ENCODE results near the gene PFKFB2. TPM values are rescaled to one million over a fixed set of nuclear protein-coding genes. Genes with fewer than 3 reads are reported as not detected.

PFKFB2 gene
- total and polyA plus RNA-seq, 4 experiments from 2014 or later: 0.40 to 1.9 (median 1.1) TPM

GRCh38 chr1:207059881-207060280, 6.8 kb downstream of the PFKFB2 start:
- Mint-ChIP-seq H3K27ac (no peak overlapping the region), H3K36me3 (peaks cover 2 to 18% of the 10 kb centered on the region in 2 donors)
- POLR2A ChIA-PET (ENCODE audit: partially characterized antibody): no interaction called here

GRCh38 chr1:207060596-207060995, 7.5 kb downstream of the PFKFB2 start:
- H3K4me3 Mint-ChIP-seq: no peak overlapping the region
- intact Hi-C loops (cut with micrococcal nuclease): no loop called here
- H3K36me3 Mint-ChIP-seq: peaks cover 2 to 18% of the 10 kb centered on the region in 2 donors
- no peaks in the 10 kb centered on the region for H3K9me3 Mint-ChIP-seq
- no peaks in the 10 kb centered on the region for H3K27me3 ChIP-seq (ENCODE audit: insufficient read depth, low read length)
- no peaks in the 10 kb centered on the region for H3K4me1 Mint-ChIP-seq
- POLR2A ChIA-PET (ENCODE audit: partially characterized antibody): no interaction called here
- CTCF ChIA-PET (ENCODE audit: partially characterized antibody): interaction anchor here (0.7 to 2.6 kb wide), 5 partner anchors 11 to 24 kb away, joined by 4 to 9 read pairs (median 5); no protein-coding TSS in a partner anchor
- H3K4me3 ChIP-seq (ENCODE audit: low read length in 2 of 2): no peak overlapping the region
- H3K27me3 Mint-ChIP-seq: no peaks in the 10 kb centered on the region
- DNase-seq: no peak
- H3K27ac Mint-ChIP-seq: peak overlapping the region in 1 of 7 donors; percentile 35
- H3K27ac ChIP-seq (ENCODE audit: low read depth, low read length): no peak overlapping the region
- no peaks in the 10 kb centered on the region for H3K4me1 ChIP-seq (ENCODE audit: insufficient read depth, low read length)
- no peaks in the 10 kb centered on the region for H3K36me3 ChIP-seq (ENCODE audit: insufficient read depth, low read length)
- no peaks in the 10 kb centered on the region for H3K9me3 ChIP-seq (ENCODE audit: control insufficient read depth in 1 of 2, low read length in 2 of 2)

More at GRCh38 chr1:207059881-207060280, 6.8 kb downstream of the PFKFB2 start:
- Mint-ChIP-seq H3K27me3 (no peaks in the 10 kb centered on the region), H3K4me3 (no peak overlapping the region), H3K9me3 (no peaks in the 10 kb centered on the region), H3K4me1 (peaks cover 0 to 2% (median 0%) of the 10 kb centered on the region in 4 donors)
- CTCF ChIA-PET (ENCODE audit: partially characterized antibody): interaction anchor here (0.7 to 2.6 kb wide), 4 partner anchors 10 to 24 kb away, joined by 4 to 9 read pairs (median 6); no protein-coding TSS in a partner anchor
- intact Hi-C loops (cut with micrococcal nuclease): no loop called here
- Histone ChIP-seq H3K9me3 (ENCODE audit: control insufficient read depth in 1 of 2, low read length in 2 of 2) (no peaks in the 10 kb centered on the region), H3K4me3 (ENCODE audit: low read length in 2 of 2) (no peak overlapping the region), H3K27me3 (ENCODE audit: insufficient read depth, low read length) (no peaks in the 10 kb centered on the region), H3K27ac (ENCODE audit: low read depth, low read length) (no peak overlapping the region), H3K4me1 (ENCODE audit: insufficient read depth, low read length) (no peaks in the 10 kb centered on the region), H3K36me3 (ENCODE audit: insufficient read depth, low read length) (no peaks in the 10 kb centered on the region)
- DNase-seq: no peak

- Histone ChIP-seq H3K27me3 (ENCODE audit: insufficient read depth, low read length) (no peaks in the 10 kb centered on the region), H3K4me3 (ENCODE audit: low read length in 2 of 2) (no peak overlapping the region)
Observed at GRCh38 chr1:207062058-207062457, 9.0 kb downstream of the PFKFB2 start.

GRCh38 chr1:207063014-207063413, 9.9 kb downstream of the PFKFB2 start:
- H3K4me1 ChIP-seq (ENCODE audit: insufficient read depth, low read length): no peaks in the 10 kb centered on the region
- no peaks in the 10 kb centered on the region for H3K4me1 Mint-ChIP-seq
- H3K27ac Mint-ChIP-seq: no peak overlapping the region
- H3K4me3 ChIP-seq (ENCODE audit: low read length in 2 of 2): no peak overlapping the region
- H3K9me3 Mint-ChIP-seq: no peaks in the 10 kb centered on the region
- CTCF ChIA-PET (ENCODE audit: partially characterized antibody): interaction anchor here (2.2 kb wide), 1 partner anchor 13 kb away, joined by 5 read pairs; no protein-coding TSS in a partner anchor
- no peak overlapping the region for H3K27ac ChIP-seq (ENCODE audit: low read depth, low read length)
- H3K9me3 ChIP-seq (ENCODE audit: control insufficient read depth in 1 of 2, low read length in 2 of 2): no peaks in the 10 kb centered on the region
- H3K36me3 Mint-ChIP-seq: peaks cover 2 to 18% of the 10 kb centered on the region in 2 donors
- no peak overlapping the region for H3K4me3 Mint-ChIP-seq
- POLR2A ChIA-PET (ENCODE audit: partially characterized antibody): no interaction called here
- H3K27me3 ChIP-seq (ENCODE audit: insufficient read depth, low read length): no peaks in the 10 kb centered on the region
- intact Hi-C loops (cut with micrococcal nuclease): no loop called here
- DNase-seq: no peak
- no peaks in the 10 kb centered on the region for H3K27me3 Mint-ChIP-seq
- no peaks in the 10 kb centered on the region for H3K36me3 ChIP-seq (ENCODE audit: insufficient read depth, low read length)

More at GRCh38 chr1:207062058-207062457, 9.0 kb downstream of the PFKFB2 start:
- Histone ChIP-seq H3K9me3 (ENCODE audit: control insufficient read depth in 1 of 2, low read length in 2 of 2) (no peaks in the 10 kb centered on the region), H3K27ac (ENCODE audit: low read depth, low read length) (no peak overlapping the region), H3K36me3 (ENCODE audit: insufficient read depth, low read length) (no peaks in the 10 kb centered on the region), H3K4me1 (ENCODE audit: insufficient read depth, low read length) (no peaks in the 10 kb centered on the region)
- no peak for DNase-seq
- H3K36me3 Mint-ChIP-seq: peaks cover 2 to 18% of the 10 kb centered on the region in 2 donors
- H3K27ac Mint-ChIP-seq: no peak overlapping the region
- H3K4me1 Mint-ChIP-seq: no peaks in the 10 kb centered on the region
- H3K4me3 Mint-ChIP-seq: no peak overlapping the region
- POLR2A ChIA-PET (ENCODE audit: partially characterized antibody): no interaction called here
- CTCF ChIA-PET (ENCODE audit: partially characterized antibody): interaction anchor here (1.1 kb wide), 1 partner anchor 9 kb away, joined by 3 read pairs; no protein-coding TSS in a partner anchor
- intact Hi-C loops (cut with micrococcal nuclease): no loop called here
- no peaks in the 10 kb centered on the region for H3K27me3 Mint-ChIP-seq
- no peaks in the 10 kb centered on the region for H3K9me3 Mint-ChIP-seq

GRCh38 chr1:207064561-207064960, 11.5 kb downstream of the PFKFB2 start:
- H3K27ac ChIP-seq (ENCODE audit: low read depth, low read length): no peak overlapping the region
- no peaks in the 10 kb centered on the region for H3K9me3 Mint-ChIP-seq
- H3K27me3 ChIP-seq (ENCODE audit: insufficient read depth, low read length): no peaks in the 10 kb centered on the region
- H3K4me1 Mint-ChIP-seq: peaks cover 0 to 6% (median 2%) of the 10 kb centered on the region in 4 donors
- intact Hi-C loops (cut with micrococcal nuclease): no loop called here
- POLR2A ChIA-PET (ENCODE audit: partially characterized antibody): no interaction called here
- H3K9me3 ChIP-seq (ENCODE audit: control insufficient read depth in 1 of 2, low read length in 2 of 2): no peaks in the 10 kb centered on the region
- H3K4me3 ChIP-seq (ENCODE audit: low read length in 2 of 2): no peak overlapping the region
- peaks cover 2 to 23% of the 10 kb centered on the region in 2 donors for H3K36me3 Mint-ChIP-seq
- H3K27ac Mint-ChIP-seq: no peak overlapping the region
- H3K4me1 ChIP-seq (ENCODE audit: insufficient read depth, low read length): no peaks in the 10 kb centered on the region
- H3K27me3 Mint-ChIP-seq: no peaks in the 10 kb centered on the region
- H3K4me3 Mint-ChIP-seq: no peak overlapping the region
- CTCF ChIA-PET (ENCODE audit: partially characterized antibody): interaction anchor here (2.2 kb wide), 1 partner anchor 14 kb away, joined by 5 read pairs; no protein-coding TSS in a partner anchor
- DNase-seq: no peak
- H3K36me3 ChIP-seq (ENCODE audit: insufficient read depth, low read length): no peaks in the 10 kb centered on the region

GRCh38 chr1:207067185-207067584, 14.1 kb downstream of the PFKFB2 start:
- POLR2A ChIA-PET (ENCODE audit: partially characterized antibody): interaction anchor here (1.5 kb wide), 1 partner anchor 14 kb away, joined by 3 read pairs; the partner anchor contains the start of gene PFKFB2
- H3K27ac Mint-ChIP-seq: no peak overlapping the region
- H3K36me3 ChIP-seq (ENCODE audit: insufficient read depth, low read length): no peaks in the 10 kb centered on the region

GRCh38 chr1:207067665-207068064, 14.6 kb downstream of the PFKFB2 start:
- H3K36me3 ChIP-seq (ENCODE audit: insufficient read depth, low read length): no peaks in the 10 kb centered on the region
- H3K4me1 ChIP-seq (ENCODE audit: insufficient read depth, low read length): peaks cover 14% of the 10 kb centered on the region
- Mint-ChIP-seq H3K27ac (peak overlapping the region in 1 of 7 donors; percentile 72), H3K36me3 (peaks cover 0 to 13% of the 10 kb centered on the region in 2 donors), H3K4me3 (no peak overlapping the region), H3K27me3 (peaks cover 0 to 2% of the 10 kb centered on the region in 2 donors), H3K9me3 (no peaks in the 10 kb centered on the region), H3K4me1 (peaks cover 5 to 27% (median 12%) of the 10 kb centered on the region in 4 donors)
- ChIA-PET POLR2A (ENCODE audit: partially characterized antibody) (interaction anchor here (0.7 kb wide), 1 partner anchor 69 kb away, joined by 3 read pairs; no protein-coding TSS in a partner anchor), CTCF (ENCODE audit: partially characterized antibody) (no interaction called here)
- H3K27me3 ChIP-seq (ENCODE audit: insufficient read depth, low read length): no peaks in the 10 kb centered on the region
- no peak for DNase-seq
- no peak overlapping the region for H3K27ac ChIP-seq (ENCODE audit: low read depth, low read length)
- intact Hi-C loops (cut with micrococcal nuclease): no loop called here
- H3K4me3 ChIP-seq (ENCODE audit: low read length in 2 of 2): no peak overlapping the region
- no peaks in the 10 kb centered on the region for H3K9me3 ChIP-seq (ENCODE audit: control insufficient read depth in 1 of 2, low read length in 2 of 2)

More at GRCh38 chr1:207067185-207067584, 14.1 kb downstream of the PFKFB2 start:
- CTCF ChIA-PET (ENCODE audit: partially characterized antibody): no interaction called here
- no peak for DNase-seq
- Mint-ChIP-seq H3K36me3 (peaks cover 2 to 18% of the 10 kb centered on the region in 2 donors), H3K4me1 (peaks cover 5 to 27% (median 12%) of the 10 kb centered on the region in 4 donors), H3K27me3 (no peaks in the 10 kb centered on the region), H3K4me3 (no peak overlapping the region), H3K9me3 (no peaks in the 10 kb centered on the region)
- Histone ChIP-seq H3K9me3 (ENCODE audit: control insufficient read depth in 1 of 2, low read length in 2 of 2) (no peaks in the 10 kb centered on the region), H3K4me3 (ENCODE audit: low read length in 2 of 2) (no peak overlapping the region), H3K27me3 (ENCODE audit: insufficient read depth, low read length) (no peaks in the 10 kb centered on the region), H3K4me1 (ENCODE audit: insufficient read depth, low read length) (peaks cover 14% of the 10 kb centered on the region), H3K27ac (ENCODE audit: low read depth, low read length) (no peak overlapping the region)
- intact Hi-C loops (cut with micrococcal nuclease): no loop called here
